Measurements from ENCODE around the gene TRIM33.
A peak's percentile ranks its signal among the peaks of the same experiment; 100 is the strongest.

TRIM33 gene

DNA sequence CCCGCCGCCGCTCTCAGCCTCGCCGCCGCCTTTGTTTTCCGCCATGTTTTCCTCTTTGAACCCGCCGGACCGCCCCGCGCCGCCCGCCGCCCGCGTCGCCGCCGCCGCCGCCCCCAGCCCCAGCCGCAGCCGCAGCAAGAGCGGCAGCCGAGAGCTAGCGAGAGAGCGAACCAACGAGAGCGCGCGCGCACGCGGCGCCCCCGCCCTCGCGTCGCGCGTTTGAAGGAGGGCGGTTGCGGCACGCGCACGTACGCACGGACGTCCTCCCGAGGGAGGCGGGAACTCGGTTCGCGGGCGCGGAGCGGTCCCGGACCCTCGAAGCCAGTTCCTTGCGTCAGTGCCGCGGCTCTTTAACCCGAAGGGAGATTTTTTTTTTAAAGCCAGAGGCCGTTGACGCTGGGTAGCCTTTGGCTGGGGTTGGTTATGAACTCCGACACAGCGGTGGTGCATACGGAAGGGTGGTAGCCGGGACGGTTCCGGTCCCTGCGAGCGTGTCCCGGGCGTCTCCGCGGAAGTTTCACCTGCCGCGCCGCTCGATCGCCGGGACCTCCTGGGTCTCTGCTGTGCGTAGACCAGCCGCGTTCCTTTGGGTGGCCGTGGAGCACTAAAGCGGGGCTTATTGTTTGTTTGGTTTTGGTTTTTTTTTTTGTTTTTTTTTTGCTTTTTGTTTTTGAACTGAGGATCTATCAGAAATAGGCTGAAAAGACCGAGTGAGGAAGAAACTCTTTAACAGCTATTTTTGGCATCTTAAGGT, at the start of gene TRIM33:
TSS of gene TRIM33 (minus strand) at position 172 of the 754 bp plus-strand sequence. CDS start at position 45, 127 bp downstream.
- Histone ChIP-seq H3K9me3 (ENCODE audit: control insufficient read depth in 5 of 5, low read length in 5 of 5) (no peaks in the 10 kb centered on the region), H3K27ac (ENCODE audit: low read depth, low read length) (peak within 1 kb of the TSS; percentile 96), H3K9ac (ENCODE audit: low read length in 5 of 5) (peak within 1 kb of the TSS; percentile 86 to 98 (median 94)), H3K27me3 (ENCODE audit: control insufficient read depth in 5 of 5, insufficient read depth in 4 of 5, low read length in 5 of 5) (no peaks in the 10 kb centered on the region), H3K4me3 (ENCODE audit: low read depth in 1 of 5, low read length in 5 of 5) (peak within 1 kb of the TSS; percentile 81 to 95 (median 92)), H3K36me3 (ENCODE audit: control insufficient read depth in 5 of 5, insufficient read depth in 5 of 5, low read length in 5 of 5) (no peaks in the 10 kb centered on the region), H3K4me1 (ENCODE audit: control insufficient read depth in 5 of 5, insufficient read depth in 5 of 5, low read length in 5 of 5) (peaks cover 2 to 41% (median 34%) of the 10 kb centered on the region in 5 donors)

DNA sequence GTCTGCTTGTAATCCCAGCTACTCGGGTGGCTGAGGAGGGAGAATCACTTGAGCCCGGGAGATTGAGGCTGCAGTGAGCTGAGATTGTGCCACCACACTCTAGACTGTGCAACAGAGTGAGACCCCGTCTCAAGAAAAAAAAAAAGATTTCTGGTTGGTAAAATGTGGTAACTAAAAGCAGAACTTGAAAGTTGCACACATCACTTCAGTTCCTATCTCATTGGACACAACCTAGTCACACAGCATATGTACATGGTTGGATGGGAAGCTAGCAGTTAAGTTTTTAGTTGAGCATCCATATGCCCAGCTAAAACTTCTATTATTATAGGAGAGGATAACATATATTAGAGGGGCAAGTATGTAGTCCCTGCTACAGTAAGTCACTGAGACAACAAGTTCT, 48.4 kb upstream of the TRIM33 start:
- Histone ChIP-seq H3K36me3 (ENCODE audit: control insufficient read depth in 5 of 5, insufficient read depth in 5 of 5, low read length in 5 of 5) (no peaks in the 10 kb centered on the region), H3K4me3 (ENCODE audit: low read depth in 1 of 5, low read length in 5 of 5) (no peak overlapping the region), H3K4me1 (ENCODE audit: control insufficient read depth in 5 of 5, insufficient read depth in 5 of 5, low read length in 5 of 5) (no peaks in the 10 kb centered on the region), H3K9ac (ENCODE audit: low read length in 5 of 5) (peak overlapping the region in 1 of 5 donors; percentile 11), H3K27ac (ENCODE audit: low read depth, low read length) (no peak overlapping the region), H3K27me3 (ENCODE audit: control insufficient read depth in 5 of 5, insufficient read depth in 4 of 5, low read length in 5 of 5) (no peaks in the 10 kb centered on the region), H3K9me3 (ENCODE audit: control insufficient read depth in 5 of 5, low read length in 5 of 5) (no peaks in the 10 kb centered on the region)

DNA sequence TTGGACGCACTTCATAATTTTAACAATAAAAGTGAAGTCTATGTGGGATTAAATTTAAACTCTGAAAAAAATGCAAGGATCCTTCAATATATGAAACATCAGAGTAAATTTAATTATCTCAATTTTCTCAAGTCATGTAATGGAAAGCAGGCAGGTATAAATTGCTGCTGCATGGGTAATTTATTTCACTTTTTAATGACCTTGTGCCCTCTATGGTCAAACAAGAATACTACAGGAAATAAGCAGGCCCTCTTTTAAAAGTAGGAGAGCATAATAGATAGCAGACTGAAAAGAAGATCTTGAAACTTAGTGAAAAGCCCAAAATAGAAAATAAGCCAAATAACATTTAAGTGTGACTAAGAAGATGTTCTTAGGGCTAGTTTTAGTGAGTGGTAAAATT, 47.5 kb upstream of the TRIM33 start:
- Histone ChIP-seq H3K9me3 (ENCODE audit: control insufficient read depth in 5 of 5, low read length in 5 of 5) (no peaks in the 10 kb centered on the region), H3K27me3 (ENCODE audit: control insufficient read depth in 5 of 5, insufficient read depth in 4 of 5, low read length in 5 of 5) (no peaks in the 10 kb centered on the region), H3K27ac (ENCODE audit: low read depth, low read length) (no peak overlapping the region), H3K36me3 (ENCODE audit: control insufficient read depth in 5 of 5, insufficient read depth in 5 of 5, low read length in 5 of 5) (no peaks in the 10 kb centered on the region), H3K4me1 (ENCODE audit: control insufficient read depth in 5 of 5, insufficient read depth in 5 of 5, low read length in 5 of 5) (no peaks in the 10 kb centered on the region), H3K4me3 (ENCODE audit: low read depth in 1 of 5, low read length in 5 of 5) (no peak overlapping the region), H3K9ac (ENCODE audit: low read length in 5 of 5) (no peak overlapping the region)

DNA sequence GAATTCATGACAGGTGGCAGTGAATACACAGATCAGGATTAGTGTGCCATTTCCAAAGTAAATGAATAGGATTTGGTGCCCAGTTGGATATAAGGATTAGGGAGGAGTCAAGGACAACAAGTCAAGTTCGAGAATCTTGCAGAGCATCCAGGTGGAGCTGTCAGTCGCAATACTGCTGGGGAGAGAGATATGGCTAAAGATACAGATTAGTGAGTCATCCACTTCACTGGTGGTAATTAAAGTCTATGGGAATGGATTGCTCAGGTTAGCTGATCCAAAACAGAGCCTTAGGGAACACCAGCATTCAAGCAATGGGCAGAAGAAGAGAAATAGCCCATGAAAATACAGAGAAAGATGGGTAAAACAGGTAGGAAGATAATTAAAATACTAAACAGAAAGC, 43.6 kb upstream of the TRIM33 start:
- H3K4me3 ChIP-seq (ENCODE audit: low read depth in 1 of 5, low read length in 5 of 5) = no peak overlapping the region
- H3K9me3 ChIP-seq (ENCODE audit: control insufficient read depth in 5 of 5, low read length in 5 of 5) = no peaks in the 10 kb centered on the region
- no peak overlapping the region for H3K27ac ChIP-seq (ENCODE audit: low read depth, low read length)
- H3K4me1 ChIP-seq (ENCODE audit: control insufficient read depth in 5 of 5, insufficient read depth in 5 of 5, low read length in 5 of 5) = no peaks in the 10 kb centered on the region
- no peaks in the 10 kb centered on the region for H3K36me3 ChIP-seq (ENCODE audit: control insufficient read depth in 5 of 5, insufficient read depth in 5 of 5, low read length in 5 of 5)
- H3K9ac ChIP-seq (ENCODE audit: low read length in 5 of 5) = no peak overlapping the region
- H3K27me3 ChIP-seq (ENCODE audit: control insufficient read depth in 5 of 5, insufficient read depth in 4 of 5, low read length in 5 of 5) = peaks cover 0 to 2% (median 0%) of the 10 kb centered on the region in 5 donors

- Histone ChIP-seq H3K27ac (ENCODE audit: low read depth, low read length) (no peak overlapping the region), H3K9me3 (ENCODE audit: control insufficient read depth in 5 of 5, low read length in 5 of 5) (no peaks in the 10 kb centered on the region), H3K27me3 (ENCODE audit: control insufficient read depth in 5 of 5, insufficient read depth in 4 of 5, low read length in 5 of 5) (peaks cover 0 to 2% (median 0%) of the 10 kb centered on the region in 5 donors), H3K4me3 (ENCODE audit: low read depth in 1 of 5, low read length in 5 of 5) (no peak overlapping the region), H3K9ac (ENCODE audit: low read length in 5 of 5) (no peak overlapping the region), H3K36me3 (ENCODE audit: control insufficient read depth in 5 of 5, insufficient read depth in 5 of 5, low read length in 5 of 5) (no peaks in the 10 kb centered on the region), H3K4me1 (ENCODE audit: control insufficient read depth in 5 of 5, insufficient read depth in 5 of 5, low read length in 5 of 5) (no peaks in the 10 kb centered on the region)
Observed at GRCh38 chr1:114552106-114552639, 41.2 kb upstream of the TRIM33 start.

DNA sequence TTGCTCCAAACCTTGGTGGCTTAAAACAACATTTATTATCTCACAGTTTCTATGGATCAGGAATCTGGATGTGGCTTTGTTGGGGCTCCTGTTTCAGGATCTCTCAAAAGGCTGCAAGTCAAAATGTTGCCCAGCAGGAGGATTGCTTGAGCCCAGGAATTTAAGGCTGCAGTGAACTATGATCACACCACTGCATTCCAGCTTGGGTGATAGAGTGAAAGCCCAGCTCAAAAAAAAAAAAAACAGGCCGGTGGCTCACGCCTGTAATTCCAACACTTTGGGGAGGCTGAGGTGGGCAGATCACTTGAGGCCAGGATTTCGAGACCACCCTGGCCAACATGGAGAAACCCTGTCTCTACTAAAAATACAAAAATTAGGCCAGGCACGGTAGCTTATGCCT, 40.4 kb upstream of the TRIM33 start:
- Histone ChIP-seq H3K27me3 (ENCODE audit: control insufficient read depth in 5 of 5, insufficient read depth in 4 of 5, low read length in 5 of 5) (peaks cover 0 to 2% (median 0%) of the 10 kb centered on the region in 5 donors), H3K9ac (ENCODE audit: low read length in 5 of 5) (no peak overlapping the region), H3K36me3 (ENCODE audit: control insufficient read depth in 5 of 5, insufficient read depth in 5 of 5, low read length in 5 of 5) (no peaks in the 10 kb centered on the region), H3K4me1 (ENCODE audit: control insufficient read depth in 5 of 5, insufficient read depth in 5 of 5, low read length in 5 of 5) (no peaks in the 10 kb centered on the region), H3K27ac (ENCODE audit: low read depth, low read length) (no peak overlapping the region), H3K9me3 (ENCODE audit: control insufficient read depth in 5 of 5, low read length in 5 of 5) (no peaks in the 10 kb centered on the region), H3K4me3 (ENCODE audit: low read depth in 1 of 5, low read length in 5 of 5) (no peak overlapping the region)

DNA sequence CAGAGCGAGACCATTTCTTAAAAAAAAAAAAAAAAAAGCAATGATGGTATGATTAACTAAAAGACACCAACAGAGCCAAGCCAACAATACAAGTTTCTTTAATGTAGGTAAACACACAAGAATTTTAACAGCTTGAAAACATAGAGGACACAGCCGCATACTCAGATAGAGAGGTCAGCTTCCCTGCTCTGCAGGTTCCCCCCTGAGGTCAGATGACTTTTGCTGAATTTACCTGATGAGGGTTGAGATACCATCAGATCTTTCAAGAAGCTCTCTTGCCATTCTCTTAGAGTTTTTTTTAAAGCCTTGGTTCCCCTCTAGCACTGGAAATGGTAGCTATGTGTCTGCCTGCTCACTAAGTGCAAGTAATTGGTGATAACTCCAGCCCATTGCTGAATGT, 39.3 kb upstream of the TRIM33 start:
- no peaks in the 10 kb centered on the region for H3K4me1 ChIP-seq (ENCODE audit: control insufficient read depth in 5 of 5, insufficient read depth in 5 of 5, low read length in 5 of 5)
- H3K9ac ChIP-seq (ENCODE audit: low read length in 5 of 5) = no peak overlapping the region
- H3K9me3 ChIP-seq (ENCODE audit: control insufficient read depth in 5 of 5, low read length in 5 of 5) = no peaks in the 10 kb centered on the region
- H3K36me3 ChIP-seq (ENCODE audit: control insufficient read depth in 5 of 5, insufficient read depth in 5 of 5, low read length in 5 of 5) = no peaks in the 10 kb centered on the region
- no peak overlapping the region for H3K27ac ChIP-seq (ENCODE audit: low read depth, low read length)
- no peak overlapping the region for H3K4me3 ChIP-seq (ENCODE audit: low read depth in 1 of 5, low read length in 5 of 5)
- peaks cover 0 to 2% (median 0%) of the 10 kb centered on the region in 5 donors for H3K27me3 ChIP-seq (ENCODE audit: control insufficient read depth in 5 of 5, insufficient read depth in 4 of 5, low read length in 5 of 5)

GRCh38 chr1:114549137-114549536, 38.1 kb upstream of the TRIM33 start:
- H3K9me3 ChIP-seq (ENCODE audit: control insufficient read depth in 5 of 5, low read length in 5 of 5) = no peaks in the 10 kb centered on the region
- no peaks in the 10 kb centered on the region for H3K4me1 ChIP-seq (ENCODE audit: control insufficient read depth in 5 of 5, insufficient read depth in 5 of 5, low read length in 5 of 5)
- H3K27me3 ChIP-seq (ENCODE audit: control insufficient read depth in 5 of 5, insufficient read depth in 4 of 5, low read length in 5 of 5) = peaks cover 0 to 2% (median 0%) of the 10 kb centered on the region in 5 donors
- no peak overlapping the region for H3K9ac ChIP-seq (ENCODE audit: low read length in 5 of 5)
- H3K36me3 ChIP-seq (ENCODE audit: control insufficient read depth in 5 of 5, insufficient read depth in 5 of 5, low read length in 5 of 5) = no peaks in the 10 kb centered on the region
- no peak overlapping the region for H3K4me3 ChIP-seq (ENCODE audit: low read depth in 1 of 5, low read length in 5 of 5)
- H3K27ac ChIP-seq (ENCODE audit: low read depth, low read length) = no peak overlapping the region

DNA sequence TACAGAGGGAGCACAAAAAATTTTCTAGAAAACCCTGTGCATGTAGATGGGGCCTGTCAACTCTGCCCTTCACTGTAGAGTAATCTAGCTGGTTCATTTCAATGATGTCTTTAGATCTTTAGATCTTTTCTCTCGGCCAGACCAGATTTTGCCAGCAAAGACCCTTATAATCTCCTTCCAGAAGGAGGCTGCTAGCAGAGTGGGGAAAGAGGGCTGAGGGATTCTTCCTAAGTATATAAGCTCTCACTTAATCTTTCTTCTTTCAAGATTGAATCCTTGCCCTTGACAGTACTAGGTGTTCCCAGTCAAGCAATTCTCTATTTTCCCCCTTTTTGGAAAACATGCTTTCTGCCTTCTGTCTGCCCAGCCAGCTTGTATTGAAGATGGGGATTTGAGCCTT, 36.1 kb upstream of the TRIM33 start:
- Histone ChIP-seq H3K9ac (ENCODE audit: low read length in 5 of 5) (no peak overlapping the region), H3K4me1 (ENCODE audit: control insufficient read depth in 5 of 5, insufficient read depth in 5 of 5, low read length in 5 of 5) (no peaks in the 10 kb centered on the region), H3K27me3 (ENCODE audit: control insufficient read depth in 5 of 5, insufficient read depth in 4 of 5, low read length in 5 of 5) (no peaks in the 10 kb centered on the region), H3K27ac (ENCODE audit: low read depth, low read length) (no peak overlapping the region), H3K9me3 (ENCODE audit: control insufficient read depth in 5 of 5, low read length in 5 of 5) (no peaks in the 10 kb centered on the region), H3K36me3 (ENCODE audit: control insufficient read depth in 5 of 5, insufficient read depth in 5 of 5, low read length in 5 of 5) (no peaks in the 10 kb centered on the region), H3K4me3 (ENCODE audit: low read depth in 1 of 5, low read length in 5 of 5) (no peak overlapping the region)

DNA sequence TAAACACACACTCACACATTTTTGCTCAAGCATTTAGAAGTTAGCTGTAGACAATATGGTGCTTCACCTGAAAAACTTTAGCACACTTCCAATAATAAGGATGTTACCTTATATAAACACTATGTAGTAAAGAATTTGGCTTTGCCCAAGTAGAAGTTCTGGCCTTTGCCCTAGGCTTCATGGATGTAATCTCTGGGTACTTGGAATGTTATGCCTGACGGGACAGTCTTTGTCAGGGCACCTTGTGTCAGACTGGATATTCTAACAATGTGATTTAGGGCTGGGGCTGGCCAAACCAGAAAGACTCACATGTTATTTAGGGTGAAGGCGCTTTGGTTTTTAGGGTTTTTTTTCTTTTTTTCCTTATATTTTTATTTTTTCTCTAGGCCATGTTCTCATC, 34.8 kb upstream of the TRIM33 start:
- Histone ChIP-seq H3K27me3 (ENCODE audit: control insufficient read depth in 5 of 5, insufficient read depth in 4 of 5, low read length in 5 of 5) (no peaks in the 10 kb centered on the region), H3K9ac (ENCODE audit: low read length in 5 of 5) (no peak overlapping the region), H3K36me3 (ENCODE audit: control insufficient read depth in 5 of 5, insufficient read depth in 5 of 5, low read length in 5 of 5) (no peaks in the 10 kb centered on the region), H3K9me3 (ENCODE audit: control insufficient read depth in 5 of 5, low read length in 5 of 5) (no peaks in the 10 kb centered on the region), H3K4me3 (ENCODE audit: low read depth in 1 of 5, low read length in 5 of 5) (no peak overlapping the region), H3K4me1 (ENCODE audit: control insufficient read depth in 5 of 5, insufficient read depth in 5 of 5, low read length in 5 of 5) (no peaks in the 10 kb centered on the region), H3K27ac (ENCODE audit: low read depth, low read length) (no peak overlapping the region)
